Upper lobe of left lung (tissue), 6 donors: ENCODE data around the gene C3AR1. TPM values are rescaled to one million over a fixed set of nuclear protein-coding genes. Genes with fewer than 3 reads are reported as not detected.

Experiments
- ATAC-seq, 2 donors: fragments of 200-7000 bp; cut with Tn5 transposase; one replicate each; pipeline ENCODE4 v1.9.1; 2022; ENCODE audit warnings: mild to moderate bottlenecking in 2 of 2, moderate library complexity in 2 of 2; ENCODE audit not compliant: low FRiP score in 2 of 2
- DNase-seq, 2 donors: peaks; one replicate each; pipeline ENCODE4 v3.0.0-alpha.2; 2019 to 2020
- H3K27ac ChIP-seq, 4 donors: fragments of 200-600 bp; sonication (generic); one replicate each; pipeline ENCODE4 v1.5.1; 2016 to 2019
- H3K27me3 ChIP-seq, 4 donors: fragments of 200-600 bp; sonication (generic); one replicate each; pipeline ENCODE4 v1.5.1; 2017 to 2019
- H3K36me3 ChIP-seq, 4 donors: fragments of 200-600 bp; sonication (generic); one replicate each; pipeline ENCODE4 v1.5.1; 2016 to 2019
- H3K4me1 ChIP-seq, 4 donors: fragments of 200-600 bp; sonication (generic); one replicate each; pipeline ENCODE4 v1.5.1; 2018 to 2019
- H3K4me3 ChIP-seq, 4 donors: fragments of 200-600 bp; sonication (generic); one replicate each; pipeline ENCODE4 v1.5.1; 2017 to 2019; ENCODE audit warnings: mild to moderate bottlenecking in 2 of 4, moderate library complexity in 1 of 4
- H3K9me3 ChIP-seq, 4 donors: fragments of 200-600 bp; sonication (generic); one replicate each; pipeline ENCODE4 v1.5.1; 2018 to 2019
- CTCF ChIP-seq, 6 experiments: fragments of 450-650 bp in 4 of 6; fragments of 200-600 bp in 2 of 6; sonication (generic) in 2 of 6; IDR thresholded peaks; one replicate each; pipeline ENCODE4 v1.5.1; 2016 to 2019; ENCODE audit warnings: antibody characterized with exemption in 6 of 6
- EP300 ChIP-seq, 4 donors: sonication (generic); formaldehyde crosslinking; IDR thresholded peaks; one replicate each; pipeline ENCODE4 v1.5.1; 2017; ENCODE audit warnings: antibody characterized with exemption in 4 of 4, control low read depth in 2 of 4
- POLR2A ChIP-seq, 4 donors: fragments of 450-650 bp; IDR thresholded peaks; one replicate each; pipeline ENCODE4 v1.5.1; 2016 to 2017; ENCODE audit warnings: antibody characterized with exemption in 4 of 4, mild to moderate bottlenecking in 2 of 4
- POLR2AphosphoS5 ChIP-seq, 2 donors: sonication (generic); formaldehyde crosslinking; IDR thresholded peaks; one replicate each; pipeline ENCODE4 v1.5.1; 2017; ENCODE audit warnings: antibody characterized with exemption in 2 of 2
- WGBS, 2 donors: methylation state at CpG; one replicate each; pipeline ENCODE4 v1.1.5; 2017 to 2018; 5-methylcytosine and 5-hydroxymethylcytosine counted together
- total RNA-seq, 6 donors: library from RNA; depleted of rRNA in 4 of 6; stranded (reverse); fragments of >200 nt in 4 of 6; gene quantifications; one replicate each; pipeline versions ENCODE4 v1.1.0 to v1.2.1, GENCODE V29; 2016 to 2021
- donor health status: DM: no; HTN: no; CAD: no; lungs with moderate emphysema.
- donor health status: DM: no; HTN: yes; CAD: no; lungs with severe emphysema.

The C3AR1 gene
- total RNA-seq, 6 donors from 2014 or later: 2.4 to 68.7 (median 23.5) TPM

- Histone ChIP-seq H3K4me1 (peaks cover 61 to 68% (median 64%) of the 10 kb centered on the region in 4 donors), H3K27ac (peak overlapping the region in 2 of 4 donors; percentile 52 to 64), H3K27me3 (no peaks in the 10 kb centered on the region), H3K36me3 (peaks cover 0 to 21% (median 15%) of the 10 kb centered on the region in 4 donors), H3K4me3 (no peak overlapping the region), H3K9me3 (no peaks in the 10 kb centered on the region)
- ATAC-seq: no peak
- TF ChIP-seq CTCF (IDR thresholded peaks at IDR 0.05) (no peak), POLR2A (IDR thresholded peaks at IDR 0.05) (no peak), POLR2AphosphoS5 (IDR thresholded peaks at IDR 0.05) (no peak), EP300 (IDR thresholded peaks at IDR 0.05) (no peak)
- WGBS, 2 donors: 50 to 66% methylated on average over 8 of the region's 8 CpGs
- DNase-seq: peak in 1 of 2 donors; percentile 65
Measured at GRCh38 chr12:8036346-8036745, 29.8 kb downstream of the C3AR1 start.

GRCh38 chr12:8035440-8036010, 30.6 kb downstream of the C3AR1 start:
- H3K27me3 ChIP-seq: no peaks in the 10 kb centered on the region
- H3K4me1 ChIP-seq: peaks cover 61 to 68% (median 64%) of the 10 kb centered on the region in 4 donors
- TF ChIP-seq CTCF (IDR thresholded peaks at IDR 0.05) (no peak), POLR2A (IDR thresholded peaks at IDR 0.05) (no peak), POLR2AphosphoS5 (IDR thresholded peaks at IDR 0.05) (no peak), EP300 (IDR thresholded peaks at IDR 0.05) (no peak)
- no peaks in the 10 kb centered on the region for H3K9me3 ChIP-seq
- peak overlapping the region in 3 of 4 donors; percentile 52 to 96 (median 64) for H3K27ac ChIP-seq
- H3K4me3 ChIP-seq: peak overlapping the region in 1 of 4 donors; percentile 68
- no peak for DNase-seq
- no peak for ATAC-seq
- 50 to 53% methylated on average over 5 of the region's 5 CpGs for WGBS, 2 donors
- H3K36me3 ChIP-seq: peaks cover 0 to 13% (median 8%) of the 10 kb centered on the region in 4 donors

- TF ChIP-seq POLR2A (IDR thresholded peaks at IDR 0.05) (no peak), POLR2AphosphoS5 (IDR thresholded peaks at IDR 0.05) (no peak), CTCF (IDR thresholded peaks at IDR 0.05) (no peak), EP300 (IDR thresholded peaks at IDR 0.05) (no peak)
- no peak for DNase-seq
- H3K27ac ChIP-seq: peak overlapping the region in 3 of 4 donors; percentile 52 to 96 (median 96)
Measured at GRCh38 chr12:8034802-8035201, 31.4 kb downstream of the C3AR1 start.

GRCh38 chr12:8033153-8034044, 32.8 kb downstream of the C3AR1 start:
- DNase-seq: peak in 1 of 2 donors; percentile 75
- peak in 1 of 2 donors; percentile 60 for TF ChIP-seq POLR2AphosphoS5 (IDR thresholded peaks at IDR 0.05)
- peak in 1 of 4 donors; percentile 16 for TF ChIP-seq POLR2A (IDR thresholded peaks at IDR 0.05)
- no peak for TF ChIP-seq CTCF (IDR thresholded peaks at IDR 0.05)
- peak in 1 of 4 donors; percentile 7 for TF ChIP-seq EP300 (IDR thresholded peaks at IDR 0.05)
- Histone ChIP-seq H3K4me3 (peak overlapping the region; percentile 68 to 95 (median 80)), H3K27ac (peak overlapping the region; percentile 93 to 99 (median 96)), H3K9me3 (no peaks in the 10 kb centered on the region), H3K4me1 (peaks cover 52 to 58% (median 54%) of the 10 kb centered on the region in 4 donors), H3K27me3 (no peaks in the 10 kb centered on the region), H3K36me3 (no peaks in the 10 kb centered on the region)
- ATAC-seq: peak; percentile 57 to 65
- WGBS, 2 donors: 6 to 9% methylated on average over 15 to 16 of the region's 17 CpGs

More at GRCh38 chr12:8034802-8035201, 31.4 kb downstream of the C3AR1 start:
- H3K4me3 ChIP-seq: peak overlapping the region in 2 of 4 donors; percentile 68 to 95
- peaks cover 0 to 5% (median 2%) of the 10 kb centered on the region in 4 donors for H3K36me3 ChIP-seq
- peaks cover 61 to 68% (median 64%) of the 10 kb centered on the region in 4 donors for H3K4me1 ChIP-seq
- no peak for ATAC-seq
- H3K27me3 ChIP-seq: no peaks in the 10 kb centered on the region
- no peaks in the 10 kb centered on the region for H3K9me3 ChIP-seq
